IMR-90 (cell line): ENCODE measurements around the gene LRRC15. TPM values are rescaled to one million over a fixed set of nuclear protein-coding genes. Genes with fewer than 3 reads are reported as not detected.

Experiments used
- ATAC-seq: fragments of 200-7000 bp; cut with Tn5 transposase; 2 replicates; pipeline ENCODE4 v1.9.1; 2020; ENCODE audit warnings: low read depth, mild to moderate bottlenecking, moderate library complexity
- BruUV-seq: library from RNA; stranded (reverse); fragments of 400-500 nt; replicated peaks from 2 replicates; lab custom pipeline; 2021; lab: Mats Ljungman, UMichigan
- CTCF ChIA-PET: fragments of 300-600 bp; formaldehyde crosslinking; extraction: SDS; loops from one replicate; lab custom pipeline; 2021; ENCODE audit warnings: antibody characterized with exemption; lab: Yijun Ruan, JAX
- POLR2A ChIA-PET: fragments of 300-600 bp; sonication (Branson Sonifier 250); formaldehyde crosslinking; loops from one replicate; lab custom pipeline; 2022; ENCODE audit warnings: antibody characterized with exemption; ENCODE audit not compliant: unreplicated experiment; lab: Charles Lee
- DNase-seq: peaks from one replicate; pipeline ENCODE4 v3.0.0; 2013
- H2AFZ ChIP-seq: replicated peaks from 2 replicates; pipeline ENCODE3; 2013; ENCODE audit warnings: low read length, mild to moderate bottlenecking; ENCODE audit not compliant: poor library complexity
- H2AK5ac ChIP-seq: 2 replicates; pipeline ENCODE4 v1.6.1; 2013; ENCODE audit warnings: low read depth, low read length, inconsistent platforms
- H2AK9ac ChIP-seq: replicated peaks from 2 replicates; pipeline ENCODE3; 2013; ENCODE audit warnings: mild to moderate bottlenecking, low read depth, low read length, moderate library complexity; ENCODE audit not compliant: poor library complexity
- H2BK120ac ChIP-seq: 2 replicates; pipeline ENCODE4 v1.6.1; 2013; ENCODE audit warnings: low read depth, low read length, inconsistent platforms
- H2BK15ac ChIP-seq: 3 replicates; pipeline ENCODE4 v1.6.1; 2013; ENCODE audit warnings: low read depth, low read length, inconsistent platforms
- H2BK20ac ChIP-seq: 2 replicates; pipeline ENCODE4 v1.6.1; 2013; ENCODE audit warnings: low read depth, mild to moderate bottlenecking, inconsistent platforms, low read length, moderate library complexity
- H2BK5ac ChIP-seq: 2 replicates; pipeline ENCODE4 v1.6.1; 2013; ENCODE audit warnings: mild to moderate bottlenecking, low read depth, low read length, inconsistent platforms; ENCODE audit not compliant: poor library complexity, severe bottlenecking
- H3K14ac ChIP-seq: replicated peaks from 2 replicates; pipeline ENCODE4 v1.6.1; 2013; ENCODE audit warnings: low read depth, low read length, inconsistent platforms
- H3K18ac ChIP-seq: 2 replicates; pipeline ENCODE4 v1.6.1; 2013; ENCODE audit warnings: low read depth, low read length, control low read depth
- H3K23ac ChIP-seq: 2 replicates; pipeline ENCODE4 v1.6.1; 2013; ENCODE audit warnings: low read depth, low read length, inconsistent platforms
- H3K27ac ChIP-seq: 2 replicates; pipeline ENCODE4 v1.5.1; 2013; ENCODE audit warnings: mild to moderate bottlenecking, control low read depth, low read length; ENCODE audit not compliant: insufficient read depth
- H3K27me3 ChIP-seq: 2 replicates; pipeline ENCODE4 v1.6.1; 2013; ENCODE audit warnings: low read length; ENCODE audit not compliant: control insufficient read depth, insufficient read depth
- H3K36me3 ChIP-seq: 2 replicates; pipeline ENCODE4 v1.6.1; 2013; ENCODE audit warnings: low read length, mixed read lengths; ENCODE audit not compliant: control insufficient read depth, insufficient read depth
- H3K4ac ChIP-seq: 2 replicates; pipeline ENCODE4 v1.6.1; 2013; ENCODE audit warnings: low read depth, low read length, inconsistent platforms
- H3K4me1 ChIP-seq: 2 replicates; pipeline ENCODE4 v1.6.1; 2013; ENCODE audit warnings: low read length, mixed read lengths; ENCODE audit not compliant: control insufficient read depth, insufficient read depth
- H3K4me2 ChIP-seq: 2 replicates; pipeline ENCODE4 v1.6.1; 2013; ENCODE audit warnings: low read depth, mild to moderate bottlenecking, control low read depth, low read length, moderate library complexity
- H3K4me3 ChIP-seq: 2 replicates; pipeline ENCODE4 v1.5.1; 2013; ENCODE audit warnings: low read depth, mild to moderate bottlenecking, control low read depth, low read length, moderate library complexity; ENCODE audit not compliant: insufficient read depth
- H3K56ac ChIP-seq: 2 replicates; pipeline ENCODE4 v1.6.1; 2013; ENCODE audit warnings: low read length, inconsistent platforms; ENCODE audit not compliant: insufficient read depth; ENCODE audit errors: extremely low read depth
- H3K79me1 ChIP-seq, 2 experiments: 2 replicates each; pipeline ENCODE4 v1.6.1; 2013; ENCODE audit warnings: low read length in 2 of 2, inconsistent platforms in 1 of 2, low read depth in 1 of 2
- H3K9ac ChIP-seq: 2 replicates; pipeline ENCODE4 v1.6.1; 2013; ENCODE audit warnings: low read depth, low read length, control low read depth
- H3K9me1 ChIP-seq: 2 replicates; pipeline ENCODE4 v1.6.1; 2013; ENCODE audit warnings: low read length, inconsistent platforms; ENCODE audit not compliant: insufficient read depth
- H3K9me3 ChIP-seq: 2 replicates; pipeline ENCODE4 v1.6.1; 2013; ENCODE audit warnings: low read length; ENCODE audit not compliant: control insufficient read depth, insufficient read depth
- H4K20me1 ChIP-seq: 2 replicates; pipeline ENCODE4 v1.6.1; 2013; ENCODE audit warnings: low read length, inconsistent platforms; ENCODE audit not compliant: insufficient read depth
- H4K5ac ChIP-seq: 2 replicates; pipeline ENCODE4 v1.6.1; 2013; ENCODE audit warnings: mild to moderate bottlenecking, low read depth, low read length, control low read depth
- H4K8ac ChIP-seq, 2 experiments: 2 replicates each; pipeline ENCODE4 v1.6.1; 2013; ENCODE audit warnings: low read depth in 2 of 2, low read length in 2 of 2, control low read depth in 1 of 2, inconsistent platforms in 1 of 2
- H4K91ac ChIP-seq: 2 replicates; pipeline ENCODE4 v1.6.1; 2013; ENCODE audit warnings: low read depth, low read length, inconsistent platforms; ENCODE audit not compliant: insufficient read depth
- BHLHE40 ChIP-seq: fragments of 150-350 bp; IDR thresholded peaks from 2 replicates; pipeline ENCODE4 v1.6.1; 2016; ENCODE audit warnings: mild to moderate bottlenecking, low read depth, low read length
- CEBPB ChIP-seq: IDR thresholded peaks from 2 replicates; pipeline ENCODE4 v1.6.1; 2012; ENCODE audit warnings: low read depth, low read length, improper control_type of control experiment
- CHD1 ChIP-seq: IDR thresholded peaks from 2 replicates; pipeline ENCODE4 v1.6.1; 2012; ENCODE audit warnings: low read depth, low read length, improper control_type of control experiment
- FOS ChIP-seq: fragments of 150-350 bp; IDR thresholded peaks from 2 replicates; pipeline ENCODE4 v1.6.1; 2016; ENCODE audit warnings: low read depth, low read length
- MAZ ChIP-seq: IDR thresholded peaks from 2 replicates; pipeline ENCODE4 v1.6.1; 2012; ENCODE audit warnings: low read depth, mild to moderate bottlenecking, low read length, improper control_type of control experiment, moderate library complexity, borderline replicate concordance
- MXI1 ChIP-seq: IDR thresholded peaks from 2 replicates; pipeline ENCODE4 v1.6.1; 2012; ENCODE audit warnings: low read depth, mild to moderate bottlenecking, low read length, moderate library complexity, borderline replicate concordance
- NFE2L2 ChIP-seq: fragments of 150-350 bp; IDR thresholded peaks from 2 replicates; pipeline ENCODE4 v1.6.1; 2016; ENCODE audit warnings: low read depth, mild to moderate bottlenecking, low read length
- POLR2A ChIP-seq: IDR thresholded peaks from 2 replicates; pipeline ENCODE4 v1.6.1; 2012; ENCODE audit warnings: mild to moderate bottlenecking, low read depth, low read length
- RCOR1 ChIP-seq: IDR thresholded peaks from 2 replicates; pipeline ENCODE4 v1.6.1; 2012; ENCODE audit warnings: mild to moderate bottlenecking, low read length, improper control_type of control experiment; ENCODE audit not compliant: insufficient replicate concordance
- WGBS, 2 experiments: methylation state at CpG; one replicate each; pipeline versions ENCODE4 v1.1.5 to v1.1.7; 2013; ENCODE audit warnings: missing lambda C conversion rate in 2 of 2; ENCODE audit not compliant: insufficient read length in 1 of 2; ENCODE audit errors: extremely low coverage in 2 of 2; 5-methylcytosine and 5-hydroxymethylcytosine counted together
- dilution Hi-C: fragments of 300-500 bp; cut with HindIII; formaldehyde crosslinking; loops from one replicate; pipeline ENCODE4 v1.14.3; 2018; ENCODE audit warnings: low sequenced_read_pairs; ENCODE audit not compliant: unreplicated experiment
- in situ Hi-C: fragments of 300-500 bp; cut with MboI; formaldehyde crosslinking; loops from 3 replicates; pipeline ENCODE4 v1.14.3; 2019; ENCODE audit warnings: low sequenced_read_pairs, inconsistent platforms, mixed read lengths
- intact Hi-C: fragments of 100-400 bp; cut with micrococcal nuclease; formaldehyde crosslinking; loops from 2 replicates; pipeline ENCODE4 v1.10.0; 2022
- polyA plus RNA-seq, 3 experiments: library from polyadenylated mRNA; depleted of rRNA; stranded (reverse); fragments of >200 nt; gene quantifications; 2 replicates each; pipeline ENCODE4 v1.2.3, GENCODE V29; 2012; ENCODE audit warnings: low replicate concordance in 1 of 3
- total RNA-seq: library from RNA; depleted of rRNA; stranded (reverse); fragments of >200 nt; gene quantifications from 2 replicates; pipeline ENCODE4 v1.2.3, GENCODE V29; 2012
- TF ChIP-seq, protein P1 (sequence below): fragments of 150-350 bp; IDR thresholded peaks from 2 replicates; pipeline ENCODE4 v1.6.1; 2016; ENCODE audit warnings: low read depth, mild to moderate bottlenecking, low read length, moderate library complexity, borderline replicate concordance
- TF ChIP-seq, protein P2 (sequence below): fragments of 150-350 bp; IDR thresholded peaks from 2 replicates; pipeline ENCODE4 v1.6.1; 2017; ENCODE audit warnings: mild to moderate bottlenecking, antibody characterized with exemption, low read length, low read depth

LRRC15 gene
- total and polyA plus RNA-seq, 2 of the 4 experiments (the other 2 are of a cell fraction), result 2.5 to 9.0 TPM

DNA sequence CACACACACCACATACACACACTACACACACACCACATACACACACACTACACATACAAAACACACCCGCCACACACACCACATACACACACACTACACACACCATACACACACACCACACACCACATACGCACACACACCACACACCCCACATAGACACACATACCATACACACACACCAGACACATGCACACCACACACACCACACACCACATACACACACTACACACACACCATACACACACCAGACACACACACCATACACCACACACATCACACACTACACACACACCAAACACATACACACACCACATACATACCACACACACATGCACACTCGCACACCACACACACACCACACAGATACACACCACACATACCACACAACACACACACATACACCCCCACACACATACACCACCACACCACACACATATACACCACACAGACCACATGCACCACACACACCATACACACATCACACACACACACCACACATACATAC lies 44.7 kb downstream of the LRRC15 start:
- H2BK5ac ChIP-seq, result peak overlapping the region; percentile 69
- H2BK15ac ChIP-seq, result peak overlapping the region; percentile 33; the same call in 2 of the 3 replicates
- peaks cover 3% of the 10 kb centered on the region; the same call in 1 of the 2 replicates for H3K27me3 ChIP-seq
- H2BK120ac ChIP-seq, result no peak overlapping the region
- no peak overlapping the region for H3K4me3 ChIP-seq
- ChIA-PET POLR2A (no interaction called here), CTCF (no interaction called here)
- H3K56ac ChIP-seq, result no peak overlapping the region
- peaks cover 0 to 8% of the 10 kb centered on the region in 2 experiments; a peak in 1 of 4 replicates for H3K79me1 ChIP-seq
- H4K5ac ChIP-seq, result no peak overlapping the region
- no peaks in the 10 kb centered on the region for H3K9me3 ChIP-seq
- in situ Hi-C loops (loop anchor here (25.0 kb wide), 1 partner anchor 537 kb away; no protein-coding TSS in a partner anchor), dilution Hi-C loops (no loop called here), intact Hi-C loops (no loop called here)
- no peak overlapping the region; the same call in 1 of the 2 replicates for H2BK20ac ChIP-seq
- ATAC-seq (no peak), DNase-seq (no peak)
- peak overlapping the region; percentile 71 for H3K14ac ChIP-seq
- no peaks in the 10 kb centered on the region for H3K36me3 ChIP-seq
- peaks cover 29% of the 10 kb centered on the region for H3K9me1 ChIP-seq
- H3K27ac ChIP-seq, result no peak overlapping the region
- H3K4ac ChIP-seq, result peak overlapping the region; percentile 72; the same call in 1 of the 2 replicates
- peak overlapping the region; percentile 99 for H2AK5ac ChIP-seq
- H2AK9ac ChIP-seq, result peak overlapping the region; percentile 47
- peak overlapping the region; percentile 53 for H2AFZ ChIP-seq
- H3K23ac ChIP-seq, result no peak overlapping the region
- TF ChIP-seq NFE2L2 (no peak), CEBPB (no peak), POLR2A (no peak), RCOR1 (no peak), CHD1 (no peak), BHLHE40 (no peak), MAZ (no peak), FOS (no peak), MXI1 (no peak)
- TF ChIP-seq, protein P1, sequence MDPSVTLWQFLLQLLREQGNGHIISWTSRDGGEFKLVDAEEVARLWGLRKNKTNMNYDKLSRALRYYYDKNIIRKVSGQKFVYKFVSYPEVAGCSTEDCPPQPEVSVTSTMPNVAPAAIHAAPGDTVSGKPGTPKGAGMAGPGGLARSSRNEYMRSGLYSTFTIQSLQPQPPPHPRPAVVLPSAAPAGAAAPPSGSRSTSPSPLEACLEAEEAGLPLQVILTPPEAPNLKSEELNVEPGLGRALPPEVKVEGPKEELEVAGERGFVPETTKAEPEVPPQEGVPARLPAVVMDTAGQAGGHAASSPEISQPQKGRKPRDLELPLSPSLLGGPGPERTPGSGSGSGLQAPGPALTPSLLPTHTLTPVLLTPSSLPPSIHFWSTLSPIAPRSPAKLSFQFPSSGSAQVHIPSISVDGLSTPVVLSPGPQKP, result no peak
- TF ChIP-seq, protein P2, sequence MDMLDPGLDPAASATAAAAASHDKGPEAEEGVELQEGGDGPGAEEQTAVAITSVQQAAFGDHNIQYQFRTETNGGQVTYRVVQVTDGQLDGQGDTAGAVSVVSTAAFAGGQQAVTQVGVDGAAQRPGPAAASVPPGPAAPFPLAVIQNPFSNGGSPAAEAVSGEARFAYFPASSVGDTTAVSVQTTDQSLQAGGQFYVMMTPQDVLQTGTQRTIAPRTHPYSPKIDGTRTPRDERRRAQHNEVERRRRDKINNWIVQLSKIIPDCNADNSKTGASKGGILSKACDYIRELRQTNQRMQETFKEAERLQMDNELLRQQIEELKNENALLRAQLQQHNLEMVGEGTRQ, result no peak
- no peak overlapping the region for H3K4me2 ChIP-seq
- peak overlapping the region in 1 of 2 experiments; percentile 77; a peak in 2 of 4 replicates for H4K8ac ChIP-seq
- H4K91ac ChIP-seq, result no peak overlapping the region
- WGBS, 2 experiments, result 96% methylated on average over 3 of the region's 3 CpGs; no CpG with 5 or more reads in 1 of the 2 experiments
- H3K9ac ChIP-seq, result no peak overlapping the region
- H3K18ac ChIP-seq, result no peak overlapping the region
- H3K4me1 ChIP-seq, result peaks cover 7% of the 10 kb centered on the region
- BruUV-seq, result no TSS peak
- peaks cover 3% of the 10 kb centered on the region; the same call in 1 of the 2 replicates for H4K20me1 ChIP-seq
